ENCODE measurements around the gene SUGP2.
A peak's percentile ranks its signal among the peaks of the same experiment; 100 is the strongest.

SUGP2 gene

GRCh38 chr19:18978616-18979015, 54.7 kb downstream of the SUGP2 start:
- H3K27ac ChIP-seq = no peak overlapping the region
- intact Hi-C loops (cut with DNase I; ENCODE audit: low total_unique reads) = no loop called here

GRCh38 chr19:18975869-18976268, 57.4 kb downstream of the SUGP2 start:
- intact Hi-C loops (cut with DNase I; ENCODE audit: low total_unique reads) = no loop called here
- peaks cover 0 to 2% (median 0%) of the 10 kb centered on the region in 4 donors for H3K4me1 ChIP-seq
- H3K27me3 ChIP-seq = peaks cover 0 to 6% of the 10 kb centered on the region in 2 donors
- no peaks in the 10 kb centered on the region for H3K36me3 ChIP-seq
- H3K27ac ChIP-seq = no peak overlapping the region
- H3K9me3 ChIP-seq = no peaks in the 10 kb centered on the region
- DNase-seq = no peak
- TF ChIP-seq CTCF (IDR thresholded peaks at IDR 0.05) = no peak
- H3K4me3 ChIP-seq = no peak overlapping the region

More at GRCh38 chr19:18978616-18979015, 54.7 kb downstream of the SUGP2 start:
- no peak for TF ChIP-seq CTCF (IDR thresholded peaks at IDR 0.05)
- no peaks in the 10 kb centered on the region for H3K36me3 ChIP-seq
- peaks cover 0 to 23% of the 10 kb centered on the region in 2 donors for H3K27me3 ChIP-seq
- H3K4me1 ChIP-seq = no peaks in the 10 kb centered on the region
- no peak for DNase-seq
- no peak overlapping the region for H3K4me3 ChIP-seq
- no peaks in the 10 kb centered on the region for H3K9me3 ChIP-seq

GRCh38 chr19:18975011-18975410, 58.3 kb downstream of the SUGP2 start:
- H3K9me3 ChIP-seq = no peaks in the 10 kb centered on the region
- intact Hi-C loops (cut with DNase I; ENCODE audit: low total_unique reads) = no loop called here
- H3K4me1 ChIP-seq = peaks cover 0 to 4% (median 3%) of the 10 kb centered on the region in 4 donors
- peaks cover 0 to 6% of the 10 kb centered on the region in 2 donors for H3K27me3 ChIP-seq
- H3K27ac ChIP-seq = no peak overlapping the region
- no peak overlapping the region for H3K4me3 ChIP-seq
- DNase-seq = no peak
- H3K36me3 ChIP-seq = no peaks in the 10 kb centered on the region
- no peak for TF ChIP-seq CTCF (IDR thresholded peaks at IDR 0.05)

- Histone ChIP-seq H3K4me1 (peaks cover 0 to 14% (median 4%) of the 10 kb centered on the region in 4 donors), H3K4me3 (no peak overlapping the region), H3K27ac (peak overlapping the region in 1 of 2 donors; percentile 19), H3K27me3 (no peaks in the 10 kb centered on the region), H3K9me3 (no peaks in the 10 kb centered on the region), H3K36me3 (no peaks in the 10 kb centered on the region)
- intact Hi-C loops (cut with DNase I; ENCODE audit: low total_unique reads) = no loop called here
- no peak for DNase-seq
- TF ChIP-seq CTCF (IDR thresholded peaks at IDR 0.05) = no peak
Measured at GRCh38 chr19:18972851-18973250, 60.5 kb downstream of the SUGP2 start.

- no peaks in the 10 kb centered on the region for H3K9me3 ChIP-seq
- H3K4me3 ChIP-seq = no peak overlapping the region
- DNase-seq = peak in 1 of 2 donors; percentile 25
- H3K27ac ChIP-seq = peak overlapping the region in 1 of 2 donors; percentile 19
- no peak for TF ChIP-seq CTCF (IDR thresholded peaks at IDR 0.05)
- H3K4me1 ChIP-seq = peaks cover 0 to 14% (median 4%) of the 10 kb centered on the region in 4 donors
- H3K27me3 ChIP-seq = no peaks in the 10 kb centered on the region
- intact Hi-C loops (cut with DNase I; ENCODE audit: low total_unique reads) = no loop called here
- no peaks in the 10 kb centered on the region for H3K36me3 ChIP-seq
Measured at GRCh38 chr19:18972301-18972811, 61.0 kb downstream of the SUGP2 start.

Measured in tibial artery (tissue), 4 donors.